Neuron (in vitro differentiated cells): ENCODE measurements around the gene CDH1.

ENCODE experiments used
- H2AFZ ChIP-seq: one replicate; pipeline ENCODE4 v1.6.1; 2013; ENCODE audit warnings: low read depth, mild to moderate bottlenecking, inconsistent platforms, low read length, moderate library complexity
- H3K27me3 ChIP-seq: one replicate; pipeline ENCODE4 v1.6.1; 2013; ENCODE audit warnings: low read length; ENCODE audit not compliant: insufficient read depth
- H3K36me3 ChIP-seq: one replicate; pipeline ENCODE4 v1.6.1; 2013; ENCODE audit warnings: low read length; ENCODE audit not compliant: insufficient read depth
- H3K4me1 ChIP-seq: one replicate; pipeline ENCODE4 v1.6.1; 2013; ENCODE audit warnings: low read length; ENCODE audit not compliant: insufficient read depth
- H3K4me3 ChIP-seq: 2 replicates; pipeline ENCODE4 v1.5.1; 2013; ENCODE audit warnings: mild to moderate bottlenecking, low read length, moderate library complexity
- H3K9me3 ChIP-seq: one replicate; pipeline ENCODE4 v1.6.1; 2013; ENCODE audit warnings: low read length

Gene CDH1

GRCh38 chr16:68873635-68874471, 136.8 kb downstream of the CDH1 start:
- Histone ChIP-seq H3K27me3 (no peaks in the 10 kb centered on the region), H3K9me3 (no peaks in the 10 kb centered on the region), H3K4me1 (peaks cover 10% of the 10 kb centered on the region), H3K36me3 (peaks cover 12% of the 10 kb centered on the region), H3K4me3 (no peak overlapping the region), H2AFZ (no peak overlapping the region)

- H3K4me1 ChIP-seq = peaks cover 10% of the 10 kb centered on the region
- H3K27me3 ChIP-seq = no peaks in the 10 kb centered on the region
- H3K4me3 ChIP-seq = no peak overlapping the region
- no peak overlapping the region for H2AFZ ChIP-seq
- H3K36me3 ChIP-seq = peaks cover 12% of the 10 kb centered on the region
- no peaks in the 10 kb centered on the region for H3K9me3 ChIP-seq
These were observed 138.8 kb downstream of the CDH1 start for GRCh38 chr16:68875871-68876270.

GRCh38 chr16:68883685-68884084, 146.6 kb downstream of the CDH1 start:
- Histone ChIP-seq H3K4me3 (no peak overlapping the region), H2AFZ (no peak overlapping the region), H3K27me3 (no peaks in the 10 kb centered on the region), H3K9me3 (no peaks in the 10 kb centered on the region), H3K36me3 (peaks cover 7% of the 10 kb centered on the region), H3K4me1 (no peaks in the 10 kb centered on the region)

- H3K4me3 ChIP-seq = no peak overlapping the region
- peaks cover 6% of the 10 kb centered on the region for H3K36me3 ChIP-seq
- H3K4me1 ChIP-seq = no peaks in the 10 kb centered on the region
- no peaks in the 10 kb centered on the region for H3K9me3 ChIP-seq
- H2AFZ ChIP-seq = no peak overlapping the region
- H3K27me3 ChIP-seq = no peaks in the 10 kb centered on the region
These were observed 147.3 kb downstream of the CDH1 start for GRCh38 chr16:68884401-68884800.
